ENCODE data around the gene SEC16A. TPM values are rescaled to one million over a fixed set of nuclear protein-coding genes. Genes with fewer than 3 reads are reported as not detected.
A peak's percentile ranks its signal among the peaks of the same experiment; 100 is the strongest.
"Not testable (repeated sequence)": the region's sequence is repeated elsewhere in the genome, so short reads cannot be mapped to it uniquely, and the experiment has no call there.

SEC16A gene
- total RNA-seq, 4 donors from 2014 or later = 58.0 to 89.3 (median 75.0) TPM

- H3K36me3 ChIP-seq = peaks cover 45% of the 10 kb centered on the region
- H3K4me3 ChIP-seq = no peak overlapping the region
- no peak overlapping the region for H3K27ac ChIP-seq
- no peaks in the 10 kb centered on the region for H3K4me1 ChIP-seq
- H3K27me3 ChIP-seq = no peaks in the 10 kb centered on the region
- 93% methylated on average over 9 of the region's 29 CpGs for WGBS
- DNase-seq (ENCODE audit: low spot score in 2 of 2) = peak in 1 of 2 donors; percentile 78
- TF ChIP-seq CTCF (IDR thresholded peaks at IDR 0.05) = no peak
- TF ChIP-seq EP300 (IDR thresholded peaks at IDR 0.05) = no peak
- no peak for TF ChIP-seq POLR2A (IDR thresholded peaks at IDR 0.05)
- TF ChIP-seq POLR2AphosphoS5 (IDR thresholded peaks at IDR 0.05) = no peak
- no peaks in the 10 kb centered on the region for H3K9me3 ChIP-seq
These were observed 52.1 kb downstream of the SEC16A start for GRCh38 chr9:136430588-136431234.

- no peaks in the 10 kb centered on the region for H3K27me3 ChIP-seq
- H3K9me3 ChIP-seq = no peaks in the 10 kb centered on the region
- H3K27ac ChIP-seq = no peak overlapping the region
- no peak for TF ChIP-seq EP300 (IDR thresholded peaks at IDR 0.05)
- no peak for TF ChIP-seq POLR2AphosphoS5 (IDR thresholded peaks at IDR 0.05)
- no peak for TF ChIP-seq POLR2A (IDR thresholded peaks at IDR 0.05)
- TF ChIP-seq CTCF (IDR thresholded peaks at IDR 0.05) = no peak
- no peak for DNase-seq (ENCODE audit: low spot score in 2 of 2)
- H3K36me3 ChIP-seq = peaks cover 50% of the 10 kb centered on the region
- no peaks in the 10 kb centered on the region for H3K4me1 ChIP-seq
- 75% methylated on average over 15 of the region's 32 CpGs for WGBS
- H3K4me3 ChIP-seq = no peak overlapping the region
These were observed 53.0 kb downstream of the SEC16A start for GRCh38 chr9:136429683-136430491.

- H3K27ac ChIP-seq = no peak overlapping the region
- TF ChIP-seq POLR2A (IDR thresholded peaks at IDR 0.05) = no peak
- no peak for TF ChIP-seq EP300 (IDR thresholded peaks at IDR 0.05)
- no peak for TF ChIP-seq CTCF (IDR thresholded peaks at IDR 0.05)
- TF ChIP-seq POLR2AphosphoS5 (IDR thresholded peaks at IDR 0.05) = no peak
- no peaks in the 10 kb centered on the region for H3K27me3 ChIP-seq
- peaks cover 56% of the 10 kb centered on the region for H3K36me3 ChIP-seq
- H3K9me3 ChIP-seq = no peaks in the 10 kb centered on the region
- H3K4me1 ChIP-seq = no peaks in the 10 kb centered on the region
- DNase-seq (ENCODE audit: low spot score in 2 of 2) = no peak
- WGBS = 83% methylated on average over 8 of the region's 21 CpGs
- no peak overlapping the region for H3K4me3 ChIP-seq
These were observed 53.7 kb downstream of the SEC16A start for GRCh38 chr9:136429075-136429628.

- H3K9me3 ChIP-seq = no peaks in the 10 kb centered on the region
- no peak for TF ChIP-seq POLR2A (IDR thresholded peaks at IDR 0.05)
- TF ChIP-seq POLR2AphosphoS5 (IDR thresholded peaks at IDR 0.05) = no peak
- no peak for TF ChIP-seq EP300 (IDR thresholded peaks at IDR 0.05)
- no peak for TF ChIP-seq CTCF (IDR thresholded peaks at IDR 0.05)
- DNase-seq (ENCODE audit: low spot score in 2 of 2) = peak in 1 of 2 donors; percentile 57
- H3K4me3 ChIP-seq = no peak overlapping the region
- no peaks in the 10 kb centered on the region for H3K27me3 ChIP-seq
- no peaks in the 10 kb centered on the region for H3K4me1 ChIP-seq
- H3K36me3 ChIP-seq = peaks cover 63% of the 10 kb centered on the region
- no peak overlapping the region for H3K27ac ChIP-seq
- 71% methylated on average over 12 of the region's 12 CpGs for WGBS
These were observed 56.1 kb downstream of the SEC16A start for GRCh38 chr9:136426787-136427186.

GRCh38 chr9:136425367-136425766 is 57.5 kb downstream of the SEC16A start:
- peaks cover 69% of the 10 kb centered on the region for H3K36me3 ChIP-seq
- WGBS = 83% methylated on average over 7 of the region's 7 CpGs
- H3K4me1 ChIP-seq; DNase-seq (ENCODE audit: low spot score in 2 of 2); H3K9me3 ChIP-seq; H3K27me3 ChIP-seq; H3K4me3 ChIP-seq; H3K27ac ChIP-seq: not testable (repeated sequence)

Data from suprapubic skin (tissue), 4 donors.